ENCODE measurements around the gene SLC5A11.
"Not testable (repeated sequence)": the region's sequence is repeated elsewhere in the genome, so short reads cannot be mapped to it uniquely, and the experiment has no call there.

SLC5A11 gene

GRCh38 chr16:24836836-24837235 lies 8.9 kb upstream of the SLC5A11 start:
- no peak for DNase-seq

GRCh38 chr16:24837969-24838368 lies 7.8 kb upstream of the SLC5A11 start:
- no peak for DNase-seq

- DNase-seq: no peak
These were observed 7.1 kb upstream of the SLC5A11 start for GRCh38 chr16:24838554-24839266.

- DNase-seq: no peak
These were observed 6.3 kb upstream of the SLC5A11 start for GRCh38 chr16:24839347-24839972.

- no peak for DNase-seq
These were observed 4.5 kb upstream of the SLC5A11 start for GRCh38 chr16:24841291-24841690.

- DNase-seq: no peak
These were observed 1.4 kb upstream of the SLC5A11 start for GRCh38 chr16:24844101-24845030.

GRCh38 chr16:24845031-24845365 lies 765 bp upstream of the SLC5A11 start:
- DNase-seq: not testable (repeated sequence)

GRCh38 chr16:24846548-24847357 lies 990 bp downstream of the SLC5A11 start:
- no peak for DNase-seq

GRCh38 chr16:24847358-24847664 lies 1.5 kb downstream of the SLC5A11 start:
- no peak for DNase-seq

GRCh38 chr16:24848065-24848464 lies 2.3 kb downstream of the SLC5A11 start:
- DNase-seq: no peak

GRCh38 chr16:24849641-24850040 lies 3.9 kb downstream of the SLC5A11 start:
- no peak for DNase-seq

GRCh38 chr16:24850289-24850938 lies 4.7 kb downstream of the SLC5A11 start:
- no peak for DNase-seq

GRCh38 chr16:24851700-24852099 lies 5.9 kb downstream of the SLC5A11 start:
- no peak for DNase-seq

- no peak for DNase-seq
These were observed 6.5 kb downstream of the SLC5A11 start for GRCh38 chr16:24852281-24852721.

- DNase-seq: no peak
These were observed 7.5 kb downstream of the SLC5A11 start for GRCh38 chr16:24853169-24853824.

- no peak for DNase-seq
These were observed 8.1 kb downstream of the SLC5A11 start for GRCh38 chr16:24853830-24854229.

- DNase-seq: no peak
These were observed 8.9 kb downstream of the SLC5A11 start for GRCh38 chr16:24854607-24855171.

- no peak for DNase-seq
These were observed 9.9 kb downstream of the SLC5A11 start for GRCh38 chr16:24855678-24856077.

- DNase-seq: not testable (repeated sequence)
These were observed 11.1 kb downstream of the SLC5A11 start for GRCh38 chr16:24856871-24857270.

- no peak for DNase-seq
These were observed 12.7 kb downstream of the SLC5A11 start for GRCh38 chr16:24858219-24859041.

GRCh38 chr16:24861461-24861860 lies 15.7 kb downstream of the SLC5A11 start:
- DNase-seq: no peak

Data from NCI-H187 treated with DMSO at 0.1 percent for 48 hours (cell line).